H1 (cell line): ENCODE data around the gene MGAT2. TPM values are rescaled to one million over a fixed set of nuclear protein-coding genes. Genes with fewer than 3 reads are reported as not detected.

Experiments
- CTCF ChIA-PET: fragments of 300-600 bp; sonication (Branson Sonifier 250); formaldehyde crosslinking; loops from one replicate; lab custom pipeline; 2021; ENCODE audit not compliant: partially characterized antibody; lab: Charles Lee
- POLR2A ChIA-PET: fragments of 300-600 bp; sonication (Branson Sonifier 250); formaldehyde crosslinking; loops from one replicate; lab custom pipeline; 2021; ENCODE audit warnings: inconsistent platforms; ENCODE audit not compliant: partially characterized antibody; lab: Charles Lee
- DNase-seq, 2 experiments: peaks; one replicate each; pipeline versions ENCODE4 v3.0.0 to v3.0.0-alpha.2; 2010 to 2022; ENCODE audit warnings: low spot score in 2 of 2, low read depth in 1 of 2, mixed read lengths in 1 of 2
- FAIRE-seq: peaks from 2 replicates; lab custom pipeline; 2011; peaks lifted over from hg19 to GRCh38; lab: Jason Lieb, UNC
- H2AFZ ChIP-seq: 2 replicates; pipeline ENCODE4 v1.8.1; 2012; ENCODE audit warnings: low read length, inconsistent platforms
- H2AK5ac ChIP-seq: 2 replicates; pipeline ENCODE4 v1.6.1; 2013; ENCODE audit warnings: low read depth, low read length
- H2BK120ac ChIP-seq: replicated peaks from 2 replicates; pipeline ENCODE3; 2013; ENCODE audit warnings: low read depth, low read length, inconsistent platforms
- H2BK12ac ChIP-seq: 2 replicates; pipeline ENCODE4 v1.6.1; 2013; ENCODE audit warnings: low read depth, low read length
- H2BK15ac ChIP-seq: 2 replicates; pipeline ENCODE4 v1.6.1; 2013; ENCODE audit warnings: low read length
- H2BK20ac ChIP-seq: 2 replicates; pipeline ENCODE4 v1.6.1; 2013; ENCODE audit warnings: low read length
- H2BK5ac ChIP-seq: 2 replicates; pipeline ENCODE4 v1.6.1; 2013; ENCODE audit warnings: low read depth, low read length
- H3K14ac ChIP-seq: 2 replicates; pipeline ENCODE4 v1.6.1; 2013; ENCODE audit warnings: inconsistent platforms; ENCODE audit not compliant: insufficient read length
- H3K18ac ChIP-seq: 2 replicates; pipeline ENCODE4 v1.6.1; 2013; ENCODE audit warnings: low read length; ENCODE audit errors: extremely low read depth
- H3K23ac ChIP-seq: 2 replicates; pipeline ENCODE4 v1.6.1; 2013; ENCODE audit warnings: inconsistent platforms; ENCODE audit not compliant: insufficient read length
- H3K23me2 ChIP-seq: 2 replicates; pipeline ENCODE4 v1.6.1; 2013; ENCODE audit warnings: low read depth, low read length
- H3K27ac ChIP-seq: 2 replicates; pipeline ENCODE4 v1.6.1; 2011; ENCODE audit warnings: low read depth, low read length, inconsistent platforms
- H3K27me3 ChIP-seq, 4 experiments: replicated peaks in 1 of 4; 1 replicate in 1 of 4; 2 replicates in 3 of 4; pipeline versions ENCODE4 v1.6.1 to v1.8.1; 2011 to 2013; ENCODE audit warnings: low read length in 3 of 4, mild to moderate bottlenecking in 3 of 4, inconsistent platforms in 2 of 4, mixed read lengths in 2 of 4, moderate library complexity in 1 of 4; ENCODE audit not compliant: control insufficient read depth in 3 of 4, insufficient read depth in 3 of 4; ENCODE audit errors: extremely low read depth in 1 of 4
- H3K36me3 ChIP-seq, 4 experiments: 2 replicates each; pipeline versions ENCODE4 v1.6.1 to v1.8.1; 2011 to 2013; ENCODE audit warnings: mild to moderate bottlenecking in 4 of 4, low read length in 3 of 4, moderate library complexity in 2 of 4, control low read depth in 1 of 4, inconsistent platforms in 1 of 4; ENCODE audit not compliant: insufficient read depth in 4 of 4, control insufficient read depth in 2 of 4
- H3K4ac ChIP-seq: replicated peaks from 2 replicates; pipeline ENCODE3; 2013; ENCODE audit warnings: low read length, low read depth, mixed read lengths, inconsistent platforms; ENCODE audit not compliant: insufficient read length
- H3K4me1 ChIP-seq, 4 experiments: replicated peaks in 1 of 4; 1 replicate in 1 of 4; 2 replicates in 3 of 4; pipeline versions ENCODE4 v1.6.1 to v1.8.1; 2011 to 2013; ENCODE audit warnings: low read length in 3 of 4, inconsistent platforms in 2 of 4, mixed read lengths in 1 of 4; ENCODE audit not compliant: insufficient read depth in 4 of 4, control insufficient read depth in 3 of 4
- H3K4me2 ChIP-seq, 2 experiments: 2 replicates each; pipeline versions ENCODE4 v1.6.1 to v1.8.1; 2011 to 2013; ENCODE audit warnings: low read depth in 2 of 2, low read length in 2 of 2, control low read depth in 1 of 2, inconsistent platforms in 1 of 2, mild to moderate bottlenecking in 1 of 2; ENCODE audit not compliant: insufficient read depth in 1 of 2
- H3K4me3 ChIP-seq, 4 experiments: fragments of 200-600, 300-600 bp in 1 of 4; sonication (generic), shearing (Covaris generic), sonication (Bioruptor Twin) in 1 of 4; 2 replicates each; pipeline versions ENCODE4 v1.5.1 to v1.8.1; 2011 to 2016; ENCODE audit warnings: low read length in 4 of 4, low read depth in 3 of 4, control low read depth in 2 of 4, inconsistent platforms in 2 of 4, mild to moderate bottlenecking in 2 of 4, mixed read lengths in 1 of 4, moderate library complexity in 1 of 4; ENCODE audit not compliant: insufficient read depth in 2 of 4; ENCODE audit errors: extremely low read depth in 1 of 4
- H3K56ac ChIP-seq: replicated peaks from 2 replicates; pipeline ENCODE3; 2013; ENCODE audit warnings: low read depth, mild to moderate bottlenecking, mixed read lengths, low read length, inconsistent platforms; ENCODE audit not compliant: insufficient read length
- H3K79me1 ChIP-seq: 2 replicates; pipeline ENCODE4 v1.6.1; 2013; ENCODE audit warnings: low read depth, low read length, control low read depth
- H3K79me2 ChIP-seq, 2 experiments: 2 replicates each; pipeline versions ENCODE4 v1.6.1 to v1.8.1; 2012 to 2013; ENCODE audit warnings: low read length in 2 of 2, mild to moderate bottlenecking in 2 of 2, inconsistent platforms in 1 of 2; ENCODE audit not compliant: insufficient read depth in 2 of 2, control insufficient read depth in 1 of 2
- H3K9ac ChIP-seq, 4 experiments: replicated peaks in 1 of 4; 1 replicate in 1 of 4; 2 replicates in 3 of 4; pipeline versions ENCODE4 v1.6.1 to v1.8.1; 2011 to 2013; ENCODE audit warnings: low read depth in 3 of 4, low read length in 3 of 4, control low read depth in 2 of 4, mild to moderate bottlenecking in 2 of 4, moderate library complexity in 2 of 4, inconsistent platforms in 1 of 4; ENCODE audit errors: extremely low read depth in 1 of 4
- H3K9me3 ChIP-seq, 2 experiments: 2 replicates each; pipeline versions ENCODE4 v1.6.1 to v1.8.1; 2012 to 2013; ENCODE audit warnings: mild to moderate bottlenecking in 2 of 2, moderate library complexity in 2 of 2, control low read depth in 1 of 2, inconsistent platforms in 1 of 2, low read depth in 1 of 2, low read length in 1 of 2, mixed read lengths in 1 of 2; ENCODE audit not compliant: insufficient read depth in 2 of 2
- H4K20me1 ChIP-seq, 2 experiments: replicated peaks in 1 of 2; 2 replicates each; pipeline versions ENCODE3 to v1.8.1; 2011 to 2013; ENCODE audit warnings: inconsistent platforms in 2 of 2, low read length in 2 of 2, mild to moderate bottlenecking in 1 of 2; ENCODE audit not compliant: insufficient read depth in 2 of 2, control insufficient read depth in 1 of 2
- H4K5ac ChIP-seq: 2 replicates; pipeline ENCODE4 v1.6.1; 2013; ENCODE audit warnings: low read length, low read depth, mixed read lengths, inconsistent platforms; ENCODE audit not compliant: insufficient read length
- H4K8ac ChIP-seq: 2 replicates; pipeline ENCODE4 v1.8.0; 2013; ENCODE audit warnings: mild to moderate bottlenecking, moderate library complexity, low read length, inconsistent platforms; ENCODE audit not compliant: insufficient read depth; ENCODE audit errors: extremely low read depth
- H4K91ac ChIP-seq: replicated peaks from 2 replicates; pipeline ENCODE3; 2013; ENCODE audit warnings: low read length, mixed read lengths, inconsistent platforms; ENCODE audit not compliant: insufficient read length
- ASH2L ChIP-seq: fragments of 200-600, 300-600 bp; sonication (generic); IDR thresholded peaks from one replicate; pipeline ENCODE4 v1.7.1; 2017; ENCODE audit warnings: low read length
- CREB1 ChIP-seq: IDR thresholded peaks from 2 replicates; pipeline ENCODE4 v1.6.1; 2012; ENCODE audit warnings: inconsistent platforms
- CTBP2 ChIP-seq: IDR thresholded peaks from 2 replicates; pipeline ENCODE4 v1.7.0; 2011; ENCODE audit warnings: borderline replicate concordance, mild to moderate bottlenecking, moderate library complexity, mixed read lengths, low read length; ENCODE audit not compliant: insufficient read depth, insufficient read length
- GTF2F1 ChIP-seq: IDR thresholded peaks from 2 replicates; pipeline ENCODE4 v1.6.1; 2012; ENCODE audit warnings: low read depth, low read length, improper control_type of control experiment, borderline replicate concordance
- JUND ChIP-seq: IDR thresholded peaks from 2 replicates; pipeline ENCODE4 v1.6.1; 2011; ENCODE audit warnings: mild to moderate bottlenecking, improper control_type of control experiment, low read length
- KDM1A ChIP-seq: fragments of 200-600, 300-600 bp; sonication (generic); IDR thresholded peaks from 2 replicates; pipeline ENCODE4 v1.7.1; 2016; ENCODE audit warnings: mild to moderate bottlenecking, low read length, borderline replicate concordance
- KDM5A ChIP-seq: fragments of 200-600 bp; IDR thresholded peaks from 2 replicates; pipeline ENCODE4 v1.7.1; 2012; ENCODE audit warnings: mild to moderate bottlenecking, low read length, inconsistent platforms, mixed read lengths
- NANOG ChIP-seq: IDR thresholded peaks from 2 replicates; pipeline ENCODE4 v1.6.1; 2011; ENCODE audit warnings: low read length, low read depth, mild to moderate bottlenecking, inconsistent platforms; ENCODE audit not compliant: insufficient read depth, poor library complexity, severe bottlenecking
- POU5F1 ChIP-seq: IDR thresholded peaks from 2 replicates; pipeline ENCODE4 v1.6.1; 2011; ENCODE audit warnings: low read depth, mild to moderate bottlenecking, low read length, moderate library complexity
- SIRT6 ChIP-seq: IDR thresholded peaks from one replicate; pipeline ENCODE4 v1.7.1; 2012; ENCODE audit warnings: low read length, inconsistent platforms
- TEAD4 ChIP-seq: IDR thresholded peaks from 2 replicates; pipeline ENCODE4 v1.6.1; 2012; ENCODE audit warnings: low read depth, low read length, inconsistent platforms, mixed read lengths
- WGBS, 2 experiments: shearing (Covaris generic) in 1 of 2; methylation state at CpG; one replicate each; pipeline versions ENCODE4 v1.1.6 to v1.1.7; 2013 to 2015; ENCODE audit warnings: low lambda C conversion rate in 2 of 2, mixed read lengths in 2 of 2, inconsistent platforms in 1 of 2, low coverage in 1 of 2, missing lambda C conversion rate in 1 of 2; ENCODE audit not compliant: insufficient replicate concordance in 2 of 2, insufficient coverage in 1 of 2, insufficient read length in 1 of 2; ENCODE audit errors: extremely low coverage in 1 of 2, missing lambda C conversion rate in 1 of 2; 5-methylcytosine and 5-hydroxymethylcytosine counted together
- polyA plus RNA-seq, 7 experiments: library from polyadenylated mRNA; depleted of rRNA in 3 of 7; stranded (reverse) in 5 of 7; unstranded in 2 of 7; fragments of >200 nt in 5 of 7; fragments of 200-250 nt in 2 of 7; gene quantifications; 1 replicate in 5 of 7; 2 replicates in 1 of 7; 4 replicates in 1 of 7; pipeline versions ENCODE4 v1.2.1 to v1.2.3, GENCODE V29; 2011 to 2013; ENCODE audit warnings: missing spikeins in 2 of 7, mixed read lengths in 2 of 7
- total RNA-seq: library from RNA; stranded (reverse); fragmentation: NEBNext Ultra II Directional; extraction: Animal tissue kit (Norgen Biotek cat#: 25700); gene quantifications from 2 replicates; pipeline ENCODE4 v1.2.1, GENCODE V29; 2021
- TF ChIP-seq, protein P1 (sequence below): IDR thresholded peaks from 2 replicates; pipeline ENCODE4 v1.6.1; 2011; ENCODE audit warnings: low read depth, mild to moderate bottlenecking, low read length; ENCODE audit not compliant: insufficient read depth

The MGAT2 gene
- total and polyA plus RNA-seq, 2 of the 8 experiments (the other 6 are each of a cell fraction or from before 2014, with no cell fraction given), result 10.6 to 23.7 TPM

DNA sequence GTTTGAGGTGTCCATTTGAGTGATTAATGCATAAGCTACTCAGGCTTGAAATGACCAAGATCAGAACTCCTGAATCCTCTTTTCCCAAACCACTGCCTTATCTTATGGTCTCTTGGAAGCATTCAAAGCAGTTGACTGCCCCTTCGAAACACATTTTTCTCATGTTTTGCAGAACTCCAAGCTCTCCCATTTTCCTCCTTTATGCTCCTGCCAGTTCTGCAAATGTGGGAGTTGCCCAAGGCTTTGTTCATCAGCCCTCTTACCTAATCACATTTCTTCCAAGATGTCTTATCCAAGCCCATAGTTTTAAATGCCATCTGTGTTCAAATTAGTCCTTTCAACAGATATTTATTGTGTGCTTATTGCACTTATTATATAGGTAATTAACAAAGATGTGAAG is 16.3 kb downstream of the MGAT2 start:
- no peak for FAIRE-seq
- TF ChIP-seq CREB1 (no peak), SIRT6 (no peak), JUND (no peak), TEAD4 (no peak), KDM1A (no peak), KDM5A (no peak), NANOG (no peak), POU5F1 (no peak), ASH2L (no peak), GTF2F1 (no peak), CTBP2 (no peak)
- TF ChIP-seq, protein P1, sequence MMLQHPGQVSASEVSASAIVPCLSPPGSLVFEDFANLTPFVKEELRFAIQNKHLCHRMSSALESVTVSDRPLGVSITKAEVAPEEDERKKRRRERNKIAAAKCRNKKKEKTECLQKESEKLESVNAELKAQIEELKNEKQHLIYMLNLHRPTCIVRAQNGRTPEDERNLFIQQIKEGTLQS, result no peak

More for the DNA sequence above, 16.3 kb downstream of the MGAT2 start:
- Histone ChIP-seq H3K56ac (no peak overlapping the region), H3K27me3 (no peaks in the 10 kb centered on the region), H3K79me1 (0 out of 2 replicates have a peak, but pooled peaks cover 6% of the 10 kb centered on the region), H2BK12ac (no peak overlapping the region), H3K79me2 (peaks cover 0 to 67% of the 10 kb centered on the region in 2 experiments; a peak in 3 of 4 replicates), H3K23me2 (peaks cover 10% of the 10 kb centered on the region; the same call in 1 of the 2 replicates), H2BK120ac (no peak overlapping the region), H2AFZ (no peak overlapping the region), H3K27ac (no peak overlapping the region), H2AK5ac (no peak overlapping the region), H4K20me1 (peaks cover 4 to 14% of the 10 kb centered on the region in 2 experiments), H2BK20ac (no peak overlapping the region), H3K9me3 (no peaks in the 10 kb centered on the region), H3K9ac (no peak overlapping the region), H4K8ac (no peak overlapping the region), H3K18ac (no peak overlapping the region), H3K4me2 (no peak overlapping the region), H3K4me3 (no peak overlapping the region), H3K4me1 (no peaks in the 10 kb centered on the region), H3K36me3 (peaks cover 0 to 16% (median under 1%) of the 10 kb centered on the region in 4 experiments; a peak in 1 of 8 replicates), H4K5ac (no peak overlapping the region), H2BK5ac (no peak overlapping the region), H2BK15ac (no peak overlapping the region), H3K23ac (no peak overlapping the region), H4K91ac (no peak overlapping the region), H3K14ac (no peak overlapping the region), H3K4ac (no peak overlapping the region)
- POLR2A ChIA-PET, result interaction anchor here (0.6 to 1.5 kb wide), 3 partner anchors 13 to 276 kb away, joined by 3 to 7 read pairs (median 5); partner anchors contain the start of gene POLE2
- WGBS, 2 experiments, result 87% methylated on average over 1 of the region's 1 CpG; no CpG with 5 or more reads in 1 of the 2 experiments
- no peak for DNase-seq
- CTCF ChIA-PET, result interaction anchor here (1.1 to 1.5 kb wide), 2 partner anchors 40 to 468 kb away, joined by 3 read pairs; no protein-coding TSS in a partner anchor
